Ovary (tissue), 3 donors: ENCODE measurements around the gene CHRDL1.

Experiments used
- EP300 ChIP-seq: sonication (generic); formaldehyde crosslinking; IDR thresholded peaks from one replicate; pipeline ENCODE4 v1.6.1; 2017; ENCODE audit warnings: antibody characterized with exemption
- POLR2A ChIP-seq: fragments of 450-650 bp; IDR thresholded peaks from one replicate; pipeline ENCODE4 v1.6.1; 2017; ENCODE audit warnings: antibody characterized with exemption, mild to moderate bottlenecking, moderate library complexity
- TF ChIP-seq, protein P1 (sequence below), 3 donors: fragments of 450-650 bp in 2 of 3; fragments of 200-600 bp in 1 of 3; IDR thresholded peaks; one replicate each; pipeline versions ENCODE4 v1.5.1 to v1.8.0; 2016 to 2022; ENCODE audit warnings: antibody characterized with exemption in 3 of 3, mild to moderate bottlenecking in 1 of 3
- donor health status: DM: no; HTN: no; CAD: no.

DNA sequence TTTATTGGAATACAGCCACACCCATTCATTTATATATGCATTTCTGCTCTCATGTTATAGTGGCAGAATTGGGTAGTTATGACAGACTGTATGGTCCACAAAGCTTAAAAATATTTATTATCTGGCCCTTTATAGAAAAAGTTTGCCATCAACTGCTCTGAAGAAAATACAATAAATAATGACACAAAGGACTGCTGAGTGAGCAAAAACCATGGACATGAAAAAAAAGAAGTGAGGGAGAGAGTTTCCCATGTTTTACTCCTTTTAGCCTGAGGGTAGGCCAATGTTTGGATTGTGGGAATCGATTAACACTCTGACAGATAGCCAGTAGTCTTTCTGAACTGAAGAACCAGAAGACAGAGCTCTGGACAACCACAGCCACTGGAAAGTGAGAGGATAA, 149.2 kb downstream of the CHRDL1 start:
- TF ChIP-seq, protein P1, sequence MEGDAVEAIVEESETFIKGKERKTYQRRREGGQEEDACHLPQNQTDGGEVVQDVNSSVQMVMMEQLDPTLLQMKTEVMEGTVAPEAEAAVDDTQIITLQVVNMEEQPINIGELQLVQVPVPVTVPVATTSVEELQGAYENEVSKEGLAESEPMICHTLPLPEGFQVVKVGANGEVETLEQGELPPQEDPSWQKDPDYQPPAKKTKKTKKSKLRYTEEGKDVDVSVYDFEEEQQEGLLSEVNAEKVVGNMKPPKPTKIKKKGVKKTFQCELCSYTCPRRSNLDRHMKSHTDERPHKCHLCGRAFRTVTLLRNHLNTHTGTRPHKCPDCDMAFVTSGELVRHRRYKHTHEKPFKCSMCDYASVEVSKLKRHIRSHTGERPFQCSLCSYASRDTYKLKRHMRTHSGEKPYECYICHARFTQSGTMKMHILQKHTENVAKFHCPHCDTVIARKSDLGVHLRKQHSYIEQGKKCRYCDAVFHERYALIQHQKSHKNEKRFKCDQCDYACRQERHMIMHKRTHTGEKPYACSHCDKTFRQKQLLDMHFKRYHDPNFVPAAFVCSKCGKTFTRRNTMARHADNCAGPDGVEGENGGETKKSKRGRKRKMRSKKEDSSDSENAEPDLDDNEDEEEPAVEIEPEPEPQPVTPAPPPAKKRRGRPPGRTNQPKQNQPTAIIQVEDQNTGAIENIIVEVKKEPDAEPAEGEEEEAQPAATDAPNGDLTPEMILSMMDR (IDR thresholded peaks at IDR 0.05): no peak
- TF ChIP-seq POLR2A: no peak
- no peak for TF ChIP-seq EP300
